Activated T-cell treated with anti-CD3 and anti-CD28 coated beads, Interleukin-2, amount 50 U/mL, for 24 hours (primary cell): ENCODE measurements around the gene UNC13C.

Source experiments
- DNase-seq: peaks from one replicate; pipeline ENCODE4 v3.0.0-alpha.2; 2020
- H3K27ac Mint-ChIP-seq: 2 replicates; pipeline ENCODE4 v1.8.0; 2020; ENCODE audit warnings: mild to moderate bottlenecking, mixed read lengths
- H3K27me3 Mint-ChIP-seq: 2 replicates; pipeline ENCODE4 v1.8.0; 2020; ENCODE audit warnings: mixed read lengths
- H3K36me3 Mint-ChIP-seq: 2 replicates; pipeline ENCODE4 v1.8.0; 2020; ENCODE audit warnings: low read depth, mixed read lengths
- H3K4me1 Mint-ChIP-seq: 2 replicates; pipeline ENCODE4 v1.8.0; 2020; ENCODE audit warnings: low read depth, mixed read lengths
- H3K4me3 Mint-ChIP-seq: 2 replicates; pipeline ENCODE4 v1.8.0; 2020; ENCODE audit warnings: mild to moderate bottlenecking, moderate library complexity, mixed read lengths
- H3K9me3 Mint-ChIP-seq: 2 replicates; pipeline ENCODE4 v1.8.0; 2020; ENCODE audit warnings: mixed read lengths

UNC13C gene

DNA sequence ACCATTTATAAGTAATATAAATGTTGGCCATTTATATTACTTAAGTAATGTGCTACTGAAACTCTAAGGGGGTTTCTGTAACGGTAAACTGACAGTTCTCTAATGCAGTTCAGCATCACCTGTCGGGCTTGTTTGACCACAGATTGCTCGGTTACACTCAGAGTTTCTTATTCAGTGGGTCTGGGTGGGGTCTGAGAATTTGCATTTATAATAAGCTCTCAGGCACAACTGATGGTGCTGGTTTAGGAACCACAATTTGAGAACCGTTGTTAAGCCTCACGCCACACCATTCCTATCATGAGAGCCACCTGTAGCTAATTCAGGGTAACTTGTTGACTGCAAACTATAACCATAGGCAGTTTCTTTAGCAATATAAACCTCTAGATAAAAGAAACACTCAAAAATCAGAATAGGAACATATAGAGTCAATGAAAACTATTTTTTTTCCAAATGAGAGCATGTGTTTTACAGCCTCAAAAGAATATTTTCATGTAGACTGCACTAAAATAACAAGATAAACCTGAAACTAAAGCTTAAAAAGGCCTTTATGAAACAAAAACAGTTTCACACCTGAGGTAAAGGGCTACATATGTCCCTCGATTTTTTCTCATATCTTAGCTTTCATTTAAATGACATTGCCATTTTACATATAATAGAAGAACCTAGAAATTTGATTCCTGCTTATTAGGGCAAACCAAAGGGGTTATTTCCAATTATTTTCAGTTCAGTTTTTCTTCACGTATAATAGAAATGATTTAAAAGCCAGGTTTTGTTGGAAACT lies 604.8 kb downstream of the UNC13C start:
- peaks cover 3% of the 10 kb centered on the region for H3K9me3 Mint-ChIP-seq
- no peaks in the 10 kb centered on the region for H3K4me1 Mint-ChIP-seq
- DNase-seq = no peak
- H3K27me3 Mint-ChIP-seq = peaks cover 3% of the 10 kb centered on the region
- no peaks in the 10 kb centered on the region for H3K36me3 Mint-ChIP-seq
- H3K4me3 Mint-ChIP-seq = no peak overlapping the region
- H3K27ac Mint-ChIP-seq = no peak overlapping the region

GRCh38 chr15:54585063-54585462 lies 606.8 kb downstream of the UNC13C start:
- peaks cover 3% of the 10 kb centered on the region for H3K27me3 Mint-ChIP-seq
- H3K36me3 Mint-ChIP-seq = no peaks in the 10 kb centered on the region
- no peak for DNase-seq
- H3K9me3 Mint-ChIP-seq = peaks cover 3% of the 10 kb centered on the region
- no peak overlapping the region for H3K27ac Mint-ChIP-seq
- H3K4me3 Mint-ChIP-seq = no peak overlapping the region
- no peaks in the 10 kb centered on the region for H3K4me1 Mint-ChIP-seq

- DNase-seq = no peak
- Mint-ChIP-seq H3K4me3 (no peak overlapping the region), H3K36me3 (no peaks in the 10 kb centered on the region), H3K27ac (no peak overlapping the region), H3K4me1 (no peaks in the 10 kb centered on the region), H3K9me3 (peaks cover 8% of the 10 kb centered on the region), H3K27me3 (peaks cover 4% of the 10 kb centered on the region)
Observed at GRCh38 chr15:54594115-54594514, 615.9 kb downstream of the UNC13C start.

DNA sequence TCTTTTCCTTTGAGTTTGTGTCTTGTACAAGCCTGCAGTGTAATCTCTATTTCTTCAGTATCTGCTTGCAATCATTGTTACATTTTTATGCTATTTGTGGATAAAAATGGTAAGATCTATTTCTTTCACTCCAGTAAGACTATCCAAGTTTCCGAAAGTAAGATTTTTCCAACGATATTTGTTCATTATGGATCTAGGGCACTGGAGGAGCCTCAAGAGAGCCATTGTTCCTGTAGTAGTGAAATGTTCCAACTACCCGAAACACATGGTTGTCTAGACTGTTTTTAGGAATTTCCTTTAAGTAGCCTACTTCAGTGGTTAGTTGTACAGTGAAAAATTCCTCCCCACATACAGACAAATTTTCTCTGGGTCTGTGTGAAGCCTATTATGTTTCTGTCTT lies 621.1 kb downstream of the UNC13C start:
- H3K9me3 Mint-ChIP-seq = no peaks in the 10 kb centered on the region
- H3K4me1 Mint-ChIP-seq = no peaks in the 10 kb centered on the region
- no peaks in the 10 kb centered on the region for H3K36me3 Mint-ChIP-seq
- no peak overlapping the region for H3K27ac Mint-ChIP-seq
- no peak overlapping the region for H3K4me3 Mint-ChIP-seq
- peaks cover 4% of the 10 kb centered on the region for H3K27me3 Mint-ChIP-seq
- DNase-seq = no peak

- no peak for DNase-seq
- no peaks in the 10 kb centered on the region for H3K9me3 Mint-ChIP-seq
- H3K4me1 Mint-ChIP-seq = no peaks in the 10 kb centered on the region
- H3K27ac Mint-ChIP-seq = no peak overlapping the region
- no peaks in the 10 kb centered on the region for H3K36me3 Mint-ChIP-seq
- no peak overlapping the region for H3K4me3 Mint-ChIP-seq
- peaks cover 4% of the 10 kb centered on the region for H3K27me3 Mint-ChIP-seq
Observed at GRCh38 chr15:54605043-54605442, 626.8 kb downstream of the UNC13C start.

GRCh38 chr15:54605556-54605955 lies 627.3 kb downstream of the UNC13C start:
- Mint-ChIP-seq H3K4me3 (no peak overlapping the region), H3K27me3 (peaks cover 4% of the 10 kb centered on the region)

GRCh38 chr15:54608876-54609835 lies 630.9 kb downstream of the UNC13C start:
- Mint-ChIP-seq H3K4me1 (no peaks in the 10 kb centered on the region), H3K27me3 (peaks cover 4% of the 10 kb centered on the region), H3K36me3 (no peaks in the 10 kb centered on the region), H3K4me3 (no peak overlapping the region), H3K27ac (no peak overlapping the region), H3K9me3 (no peaks in the 10 kb centered on the region)
- no peak for DNase-seq

More at GRCh38 chr15:54605556-54605955, 627.3 kb downstream of the UNC13C start:
- H3K4me1 Mint-ChIP-seq = no peaks in the 10 kb centered on the region
- no peaks in the 10 kb centered on the region for H3K9me3 Mint-ChIP-seq
- H3K27ac Mint-ChIP-seq = no peak overlapping the region
- DNase-seq = no peak
- H3K36me3 Mint-ChIP-seq = no peaks in the 10 kb centered on the region

- H3K27ac Mint-ChIP-seq = no peak overlapping the region
- no peak for DNase-seq
- no peaks in the 10 kb centered on the region for H3K9me3 Mint-ChIP-seq
- H3K36me3 Mint-ChIP-seq = no peaks in the 10 kb centered on the region
- no peaks in the 10 kb centered on the region for H3K27me3 Mint-ChIP-seq
- H3K4me1 Mint-ChIP-seq = no peaks in the 10 kb centered on the region
- H3K4me3 Mint-ChIP-seq = no peak overlapping the region
Observed at GRCh38 chr15:54618120-54618519, 639.9 kb downstream of the UNC13C start.

DNA sequence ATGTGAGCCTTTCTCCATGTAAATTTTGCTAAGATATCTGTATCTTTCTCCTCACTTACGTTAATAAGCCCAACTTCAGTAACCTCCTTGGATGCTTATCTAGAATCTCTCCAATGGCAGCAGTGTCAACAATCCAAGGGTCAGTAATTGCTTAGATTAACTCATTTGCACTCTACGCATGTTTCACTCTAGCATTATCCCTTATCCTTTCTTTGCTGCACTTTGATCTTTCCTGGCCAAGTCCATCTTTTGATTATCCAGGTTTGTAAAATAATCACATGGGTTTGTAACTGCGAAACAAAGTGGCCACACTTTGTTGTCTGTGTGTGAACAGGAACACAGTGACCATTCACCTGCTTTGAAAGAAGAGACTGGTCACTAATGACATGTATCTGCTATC lies 640.9 kb downstream of the UNC13C start:
- H3K4me1 Mint-ChIP-seq = no peaks in the 10 kb centered on the region
- no peaks in the 10 kb centered on the region for H3K27me3 Mint-ChIP-seq
- no peak overlapping the region for H3K27ac Mint-ChIP-seq
- H3K4me3 Mint-ChIP-seq = no peak overlapping the region
- no peaks in the 10 kb centered on the region for H3K9me3 Mint-ChIP-seq
- H3K36me3 Mint-ChIP-seq = no peaks in the 10 kb centered on the region
- no peak for DNase-seq

DNA sequence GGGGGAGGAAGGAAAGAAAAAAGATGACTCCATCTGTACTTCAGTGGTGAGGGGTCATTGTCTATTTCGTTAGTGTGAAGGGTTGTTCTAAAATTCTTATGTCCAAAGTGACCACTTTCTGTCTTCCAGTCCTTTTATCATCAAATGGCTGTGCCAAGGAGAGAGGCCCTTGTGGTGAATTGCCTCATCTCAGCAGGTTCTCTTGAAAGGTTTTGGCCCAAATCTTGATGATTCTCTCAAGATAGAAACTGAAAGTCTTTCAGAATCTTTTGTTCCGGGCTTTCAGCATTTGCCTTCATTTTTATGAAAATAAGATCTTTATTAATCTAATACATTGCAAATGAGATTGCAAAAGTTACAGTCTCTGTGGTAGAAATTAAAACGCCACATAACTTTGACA lies 642.7 kb downstream of the UNC13C start:
- Mint-ChIP-seq H3K27me3 (no peaks in the 10 kb centered on the region), H3K9me3 (no peaks in the 10 kb centered on the region), H3K4me1 (no peaks in the 10 kb centered on the region)

GRCh38 chr15:54636147-54636546 lies 657.9 kb downstream of the UNC13C start:
- no peaks in the 10 kb centered on the region for H3K4me1 Mint-ChIP-seq
- no peaks in the 10 kb centered on the region for H3K36me3 Mint-ChIP-seq
- H3K4me3 Mint-ChIP-seq = no peak overlapping the region
- H3K27ac Mint-ChIP-seq = no peak overlapping the region
- DNase-seq = no peak
- no peaks in the 10 kb centered on the region for H3K27me3 Mint-ChIP-seq
- H3K9me3 Mint-ChIP-seq = peaks cover 14% of the 10 kb centered on the region

More for the DNA sequence above, 642.7 kb downstream of the UNC13C start:
- H3K36me3 Mint-ChIP-seq = no peaks in the 10 kb centered on the region
- DNase-seq = no peak
- no peak overlapping the region for H3K27ac Mint-ChIP-seq
- no peak overlapping the region for H3K4me3 Mint-ChIP-seq

- Mint-ChIP-seq H3K27ac (no peak overlapping the region), H3K27me3 (no peaks in the 10 kb centered on the region), H3K9me3 (peaks cover 14% of the 10 kb centered on the region), H3K36me3 (no peaks in the 10 kb centered on the region), H3K4me1 (no peaks in the 10 kb centered on the region), H3K4me3 (no peak overlapping the region)
- no peak for DNase-seq
Observed at GRCh38 chr15:54638666-54639065, 660.4 kb downstream of the UNC13C start.

- H3K9me3 Mint-ChIP-seq = peaks cover 14% of the 10 kb centered on the region
- no peaks in the 10 kb centered on the region for H3K4me1 Mint-ChIP-seq
- H3K27ac Mint-ChIP-seq = no peak overlapping the region
- H3K27me3 Mint-ChIP-seq = no peaks in the 10 kb centered on the region
- no peak overlapping the region for H3K4me3 Mint-ChIP-seq
- no peaks in the 10 kb centered on the region for H3K36me3 Mint-ChIP-seq
- no peak for DNase-seq
Observed at GRCh38 chr15:54640873-54641272, 662.6 kb downstream of the UNC13C start.

DNA sequence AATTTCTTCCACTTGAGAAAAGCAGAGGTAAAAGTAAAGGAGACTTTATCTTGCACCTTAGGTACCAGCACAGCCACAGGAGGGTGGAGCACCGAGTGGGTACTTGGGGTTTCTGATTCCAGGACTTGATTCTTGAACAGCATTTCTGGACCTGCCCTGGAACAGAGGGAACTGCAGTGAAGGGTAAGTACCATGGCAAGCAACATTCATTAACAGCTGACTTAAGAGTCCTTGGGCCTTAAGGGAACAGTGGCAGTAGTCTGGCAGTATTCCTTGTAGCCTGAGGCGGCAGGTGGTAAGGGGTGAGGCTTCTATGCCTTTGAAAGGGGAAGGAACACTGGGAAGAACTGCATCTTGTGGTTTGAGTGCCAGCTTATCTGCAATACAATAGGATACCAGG lies 666.6 kb downstream of the UNC13C start:
- no peak overlapping the region for H3K27ac Mint-ChIP-seq
- DNase-seq = no peak
- no peaks in the 10 kb centered on the region for H3K36me3 Mint-ChIP-seq
- H3K27me3 Mint-ChIP-seq = no peaks in the 10 kb centered on the region
- peaks cover 4% of the 10 kb centered on the region for H3K9me3 Mint-ChIP-seq
- no peaks in the 10 kb centered on the region for H3K4me1 Mint-ChIP-seq
- H3K4me3 Mint-ChIP-seq = no peak overlapping the region

DNA sequence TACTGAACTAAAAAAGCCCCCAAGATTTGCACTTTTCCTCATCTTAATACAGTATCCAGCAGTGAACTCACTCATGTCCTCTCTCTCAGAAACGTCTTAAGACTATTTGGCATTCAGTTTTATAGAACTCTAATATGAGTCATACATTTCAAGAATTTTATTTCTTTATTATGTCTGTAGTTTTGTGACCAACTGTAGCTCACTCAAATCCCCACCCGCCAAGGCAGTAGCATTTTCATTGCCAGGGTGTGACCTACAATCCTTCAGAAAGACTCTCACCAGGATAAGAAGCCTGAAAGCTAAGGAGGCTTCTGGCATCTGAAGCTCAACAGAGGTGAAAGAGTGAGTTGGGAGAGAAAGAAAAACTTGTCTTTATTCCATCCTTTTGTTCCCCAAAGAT lies 681.4 kb downstream of the UNC13C start:
- Mint-ChIP-seq H3K27ac (no peak overlapping the region), H3K9me3 (no peaks in the 10 kb centered on the region), H3K27me3 (no peaks in the 10 kb centered on the region), H3K4me1 (no peaks in the 10 kb centered on the region), H3K4me3 (no peak overlapping the region), H3K36me3 (no peaks in the 10 kb centered on the region)
- DNase-seq = no peak
